NCI-H526 (cell line): ENCODE data around the gene FAM184A.

Experiments
- DNase-seq, 2 experiments: peaks; one replicate each; lab custom pipeline; 2025; lab: John Stamatoyannopoulos, UW

The FAM184A gene

DNA sequence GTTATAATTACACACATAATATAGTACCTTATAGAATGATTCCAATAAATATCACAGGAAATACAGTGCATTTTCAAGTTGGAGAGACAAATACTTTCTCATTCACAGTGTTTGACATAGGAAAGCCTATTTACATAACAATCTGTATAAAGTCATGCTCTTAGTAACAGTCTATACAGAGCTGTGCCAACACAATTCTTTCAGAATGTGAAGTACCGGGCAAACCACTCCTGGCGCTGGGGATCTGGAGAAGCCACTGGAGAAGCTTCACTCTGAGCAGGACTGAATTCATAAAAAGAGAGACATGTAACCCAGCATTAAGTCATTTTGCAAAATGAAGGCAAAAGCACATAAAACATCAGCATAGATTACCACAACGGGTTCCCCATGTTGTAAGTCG lies 118.6 kb downstream of the FAM184A start:
- no peak for DNase-seq

DNA sequence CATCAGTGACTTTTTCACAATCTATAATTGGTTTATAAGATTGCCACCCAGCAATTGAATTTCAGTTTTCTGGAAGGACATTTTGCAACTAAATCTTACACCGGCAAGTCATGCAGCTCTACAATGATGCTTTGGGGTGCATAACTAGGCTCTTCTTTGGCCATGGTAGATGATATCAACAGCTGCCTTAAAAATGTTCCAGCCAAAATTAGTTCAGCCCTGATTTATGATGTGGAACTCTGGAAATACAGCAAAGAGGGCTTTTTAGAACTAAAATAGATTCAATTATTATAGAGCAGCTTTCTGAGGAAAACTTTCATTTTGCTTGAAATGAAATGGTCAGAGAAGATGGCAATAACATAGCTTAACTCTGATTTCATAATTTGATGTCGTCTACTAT lies 125.1 kb downstream of the FAM184A start:
- no peak for DNase-seq

DNA sequence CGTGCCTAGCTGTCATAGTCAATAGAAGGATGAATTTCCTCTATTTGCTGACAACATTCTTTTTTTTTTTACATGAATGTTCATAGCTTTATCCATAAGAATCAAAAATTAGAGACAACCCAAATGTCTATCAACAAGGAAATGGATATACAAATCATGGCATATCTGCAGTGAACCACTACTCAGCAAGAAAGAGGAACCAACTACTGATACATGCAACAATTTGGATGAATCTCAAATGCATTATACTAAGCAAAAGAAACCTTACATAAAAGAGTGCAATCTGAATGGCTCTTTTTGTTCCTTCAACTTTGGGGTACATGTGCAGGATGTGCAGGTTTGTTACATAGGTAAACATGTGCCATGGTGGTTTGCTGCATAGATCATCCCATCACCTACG lies 125.8 kb downstream of the FAM184A start:
- no peak for DNase-seq

DNA sequence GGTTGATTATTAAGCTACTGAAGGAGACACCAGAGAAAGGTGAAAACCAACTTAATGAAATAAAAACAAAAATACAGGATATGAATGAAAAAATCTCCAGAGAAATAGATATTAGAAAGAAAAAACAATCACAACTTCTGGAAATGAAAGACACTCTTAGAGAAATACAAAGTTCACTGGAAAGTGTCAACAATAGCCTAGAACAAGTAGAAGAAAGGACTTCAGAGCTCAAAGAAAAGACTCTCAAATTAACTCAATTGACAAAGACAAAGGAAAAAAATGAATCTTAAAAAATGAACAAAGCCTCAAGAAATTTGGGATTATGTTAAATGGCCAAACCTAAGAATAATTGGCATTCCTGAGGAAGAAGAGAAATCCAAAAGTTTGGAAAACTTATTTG lies 133.2 kb downstream of the FAM184A start:
- no peak for DNase-seq

DNA sequence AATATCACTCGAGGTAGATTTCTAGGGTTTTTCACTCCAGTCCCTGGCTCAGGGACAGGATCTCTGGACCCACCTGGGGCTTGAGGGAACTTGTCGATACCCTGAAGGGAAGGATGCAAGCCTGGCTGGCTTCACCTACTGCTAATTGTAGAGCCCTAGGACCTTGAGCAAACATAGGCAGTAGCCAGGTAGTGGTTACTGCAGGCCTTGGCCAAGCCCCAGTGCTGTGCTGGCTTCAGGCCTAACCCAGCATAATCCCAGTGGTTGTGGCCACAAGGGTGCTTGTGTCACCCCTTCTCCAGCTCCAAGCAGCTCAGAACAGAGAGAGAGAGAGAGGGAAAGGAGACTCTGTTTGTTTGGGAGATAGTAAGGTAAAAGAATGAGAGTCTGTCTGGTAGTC lies 137.7 kb downstream of the FAM184A start:
- DNase-seq, result no peak

DNA sequence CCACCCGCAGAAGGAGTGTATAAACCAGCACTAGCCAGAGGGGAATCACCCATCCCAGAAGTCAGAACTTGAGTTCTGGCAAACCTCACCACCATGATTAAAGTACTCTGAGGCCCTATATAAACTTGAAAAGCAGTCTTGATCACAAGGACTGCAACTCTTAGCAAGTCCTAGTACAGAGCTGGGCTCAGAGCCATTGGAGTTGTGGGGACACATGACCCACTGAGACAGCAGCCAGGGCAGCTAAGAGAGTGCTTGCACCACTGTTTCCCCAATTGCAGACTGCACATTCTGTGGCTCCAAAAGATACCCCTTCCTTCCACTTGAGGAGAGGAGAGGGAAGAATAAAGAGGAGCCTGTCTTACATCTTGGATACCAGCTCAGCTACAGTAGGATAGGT lies 138.8 kb downstream of the FAM184A start:
- DNase-seq, result no peak

DNA sequence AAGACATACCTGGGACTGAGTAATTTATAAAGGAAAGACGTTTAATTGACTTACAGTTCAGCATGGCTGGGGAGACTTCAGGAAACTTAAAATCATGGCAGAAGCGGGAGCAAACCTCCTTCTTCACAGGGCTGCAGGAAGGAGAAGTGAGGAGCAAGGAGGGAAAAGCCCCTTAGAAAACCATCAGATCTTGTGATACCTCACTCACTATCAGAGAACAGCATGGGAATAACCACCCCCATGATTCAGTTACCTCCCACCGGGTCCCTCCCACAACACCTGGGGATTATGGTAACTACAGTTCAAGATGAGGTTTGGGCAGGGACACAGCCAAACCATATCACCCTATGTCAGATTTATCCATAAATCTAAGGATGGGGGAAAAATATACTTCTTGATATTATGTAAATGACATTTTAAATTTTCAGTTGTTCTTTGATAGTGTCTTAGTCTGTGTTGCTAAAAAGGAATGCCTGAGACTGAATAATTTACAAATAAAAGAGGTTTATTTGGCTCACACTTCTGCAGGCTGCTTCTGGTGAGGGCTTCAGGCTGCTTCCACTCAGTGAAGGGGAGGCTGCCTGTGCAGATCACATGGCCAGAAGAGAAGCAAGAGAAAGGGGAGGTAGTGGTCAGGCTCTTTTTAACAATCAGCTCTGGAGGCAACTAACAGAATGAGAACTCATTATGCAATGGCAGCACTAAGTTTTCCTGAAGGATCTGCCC lies 142.3 kb downstream of the FAM184A start:
- DNase-seq, result peak in 1 of 2 experiments; percentile 12

DNA sequence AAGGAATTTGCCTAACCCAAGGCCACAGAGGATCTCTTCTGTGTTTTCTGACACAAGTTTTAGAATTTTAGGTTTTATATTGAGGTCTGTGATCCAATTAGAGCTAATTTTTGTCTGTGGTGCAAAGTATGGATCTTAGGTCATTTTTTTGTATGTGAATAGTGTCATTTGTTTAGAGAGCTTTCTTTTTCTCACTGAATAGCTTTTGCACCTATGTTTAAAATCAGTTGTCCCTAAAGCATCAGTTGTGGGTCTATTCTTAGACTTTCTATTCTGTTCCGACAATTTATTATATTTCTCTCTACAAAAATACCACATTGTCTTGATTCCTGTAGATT lies 143.2 kb downstream of the FAM184A start:
- DNase-seq, result no peak

DNA sequence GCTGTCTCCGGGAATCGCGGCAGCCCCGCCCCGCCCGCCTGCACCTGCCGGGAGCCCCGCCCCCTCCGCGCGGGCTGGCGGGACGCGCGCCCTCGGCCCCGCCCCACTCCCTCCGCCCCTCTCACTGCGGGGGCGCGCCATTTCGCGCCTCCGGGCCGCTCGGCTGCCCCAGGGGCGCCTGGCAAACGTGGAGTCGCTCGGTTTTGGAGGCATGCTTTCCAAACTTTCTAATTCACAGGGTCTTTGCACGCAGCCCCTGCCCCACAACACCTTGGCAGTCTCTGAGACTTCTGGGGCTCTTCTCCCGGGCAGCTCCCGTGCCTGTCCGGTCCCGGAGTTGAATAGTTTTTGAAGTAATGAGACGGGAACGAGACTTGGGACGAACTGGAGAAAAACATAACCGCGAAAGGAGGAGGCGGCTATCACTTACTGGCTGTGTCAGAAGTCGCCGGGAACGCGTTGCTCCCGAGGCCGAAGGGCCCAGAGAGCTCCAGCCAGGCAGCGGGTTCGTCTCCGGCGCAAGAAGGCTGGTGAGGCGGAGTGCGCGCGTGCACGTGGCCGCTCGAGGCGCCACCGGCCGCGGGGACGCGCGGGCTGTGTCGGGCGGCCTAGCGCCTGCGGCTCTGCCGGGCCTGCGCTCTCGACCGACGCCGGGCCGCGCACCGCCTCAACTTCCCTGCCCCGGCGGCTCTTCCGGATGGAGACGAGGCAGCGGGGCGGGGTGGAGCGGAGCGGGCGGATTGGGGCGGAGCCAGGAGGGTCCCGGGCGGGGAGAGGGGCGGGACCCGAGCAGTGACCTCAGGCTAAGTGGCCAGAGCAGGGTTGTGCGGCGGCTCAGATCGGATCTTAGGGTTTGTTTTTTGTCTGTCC lies 143.8 kb downstream of the FAM184A start, which contains the start of gene MCM9:
Gene MCM9, minus strand, starts transcription at position 699 of the 870 bp plus-strand sequence. CDS start 3,436 bp downstream, outside the sequence.
- DNase-seq, result peak; percentile 72 to 96

DNA sequence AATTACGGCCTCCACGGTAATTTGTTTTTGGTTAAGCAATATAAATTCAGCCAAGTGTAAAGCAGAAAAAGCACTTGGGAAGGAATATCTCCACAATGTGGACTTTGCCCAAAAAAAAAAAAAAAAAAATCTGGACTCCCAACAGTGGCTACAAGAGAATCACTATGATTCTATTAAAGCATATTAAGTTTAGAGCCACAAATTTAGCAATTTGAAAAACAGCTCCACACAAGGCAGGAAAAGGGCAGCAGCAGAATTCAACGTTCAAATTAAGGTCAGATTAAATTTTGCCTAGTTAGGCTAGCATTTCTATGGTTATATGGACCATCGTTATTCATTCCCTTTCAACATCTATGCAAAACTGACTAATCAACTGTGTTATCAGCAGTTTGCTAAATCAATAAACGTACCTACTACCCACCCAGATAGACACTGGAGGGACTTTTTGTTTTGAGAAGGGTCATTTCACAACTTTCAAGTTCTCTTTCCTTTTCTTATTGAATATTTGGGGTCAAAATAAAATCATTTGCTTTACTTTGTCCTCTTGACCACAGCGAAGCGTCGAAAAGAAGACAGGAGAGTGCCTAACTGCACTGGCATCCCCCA lies 144.5 kb downstream of the FAM184A start:
- DNase-seq, result peak; percentile 27 to 48

DNA sequence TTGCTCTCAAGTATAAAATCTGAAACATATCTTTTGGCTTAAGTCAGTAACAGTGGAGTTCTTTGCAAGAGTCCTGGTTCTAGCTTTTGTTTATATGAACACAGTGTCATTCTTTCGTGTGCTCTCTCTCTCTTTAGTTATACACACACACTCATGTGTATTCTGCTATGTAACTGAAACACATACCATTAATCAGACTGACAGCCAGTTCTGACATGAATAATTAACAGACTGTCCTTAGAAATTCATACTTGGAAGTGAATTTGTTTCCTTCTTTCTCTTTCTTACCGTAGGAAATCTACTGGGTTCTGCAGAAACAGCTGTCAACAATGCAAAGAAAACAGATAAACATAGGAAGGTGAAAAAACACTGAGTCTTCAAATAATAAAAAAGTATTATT lies 146.0 kb downstream of the FAM184A start:
- DNase-seq, result no peak

DNA sequence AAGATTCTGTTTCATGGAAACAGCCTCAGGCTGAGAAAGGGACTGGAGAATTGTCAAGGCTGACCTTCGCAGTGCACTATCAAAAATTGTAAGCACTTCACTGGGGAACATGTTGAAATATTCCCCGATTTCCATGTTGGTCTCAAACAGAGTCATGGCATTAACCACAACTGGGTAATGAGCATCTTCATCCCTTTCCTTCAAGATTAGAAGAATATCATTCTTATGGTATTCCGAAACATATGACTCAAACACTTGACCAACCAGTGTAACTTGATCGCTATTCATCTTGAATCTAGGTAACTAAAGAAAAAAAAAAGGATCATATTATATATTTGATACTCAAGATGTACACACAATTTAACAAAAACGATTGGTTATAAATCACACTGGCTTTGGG lies 147.0 kb downstream of the FAM184A start:
- no peak for DNase-seq

DNA sequence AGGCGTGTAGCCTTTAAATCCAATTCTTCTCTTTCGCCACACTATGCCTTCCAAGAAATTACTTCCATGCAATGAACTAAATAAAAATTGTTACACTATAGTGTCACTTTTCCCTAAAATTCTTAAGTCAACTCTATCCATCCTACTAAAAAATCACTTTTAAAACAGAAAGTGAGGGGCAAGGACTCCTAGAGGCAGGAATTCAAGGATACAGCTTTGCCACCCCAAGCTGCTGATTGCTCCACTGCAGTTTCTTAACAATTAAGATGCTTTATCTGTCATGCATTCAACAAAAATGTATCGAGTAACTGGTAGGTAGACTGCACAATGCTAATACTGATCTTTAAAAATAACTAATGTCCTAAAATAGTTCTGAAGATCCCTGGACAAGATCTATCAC lies 147.8 kb downstream of the FAM184A start:
- no peak for DNase-seq

DNA sequence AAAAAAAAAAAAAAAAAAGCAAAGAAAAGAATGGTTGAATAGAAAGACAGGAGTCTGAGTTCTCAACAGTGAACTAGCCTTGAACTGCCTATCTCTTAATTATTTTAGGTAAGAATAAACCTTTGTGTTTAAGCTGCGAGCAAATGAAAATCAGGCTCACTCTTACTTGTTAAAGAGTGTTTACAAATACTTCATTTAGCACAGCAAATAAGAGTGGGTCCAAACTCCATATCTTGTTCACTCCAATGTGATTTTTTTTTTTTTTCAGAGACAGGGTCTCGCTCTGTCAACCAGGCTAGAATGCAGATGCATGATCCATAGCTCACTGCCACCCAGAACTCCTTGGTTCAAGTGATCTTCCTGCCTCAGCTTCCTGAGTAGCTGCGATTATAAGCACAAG lies 155.4 kb downstream of the FAM184A start:
- DNase-seq, result no peak

DNA sequence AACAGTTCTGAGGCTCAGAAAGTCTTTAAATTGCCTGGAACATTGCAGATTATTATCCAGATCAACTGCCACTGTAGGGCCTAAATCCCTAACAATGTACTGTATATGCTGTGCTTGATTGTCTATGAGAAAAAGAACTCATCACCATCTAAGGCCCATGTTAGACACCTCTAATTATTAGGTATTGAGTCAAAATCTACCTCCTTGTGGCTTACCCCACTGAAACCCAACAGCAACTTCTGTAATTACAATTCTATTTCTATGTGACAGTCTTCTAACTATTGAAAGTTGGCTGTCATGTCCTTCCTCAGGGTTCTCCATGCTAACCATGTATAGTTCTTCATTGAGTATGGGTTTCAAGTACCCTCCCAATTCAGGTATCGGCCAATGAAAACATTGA lies 157.4 kb downstream of the FAM184A start:
- no peak for DNase-seq

DNA sequence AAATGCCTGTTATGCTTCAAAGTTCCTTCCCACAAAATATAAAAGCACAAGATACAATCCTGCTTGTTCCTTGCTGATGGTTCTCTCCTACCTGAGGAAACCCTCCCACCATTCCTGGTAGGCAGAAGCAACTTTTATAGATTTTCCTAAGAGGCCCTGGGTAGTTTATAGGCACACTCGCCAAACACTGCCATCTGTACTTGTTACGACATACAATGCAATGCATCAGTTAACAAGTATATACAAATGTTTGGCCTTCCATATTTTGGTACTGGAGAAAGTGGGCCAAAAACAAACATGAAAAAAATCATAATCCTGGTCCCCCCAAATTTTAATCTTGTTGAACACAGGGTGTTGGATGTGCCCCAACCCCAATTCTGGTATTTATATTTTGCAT lies 160.1 kb downstream of the FAM184A start:
- DNase-seq, result no peak

DNA sequence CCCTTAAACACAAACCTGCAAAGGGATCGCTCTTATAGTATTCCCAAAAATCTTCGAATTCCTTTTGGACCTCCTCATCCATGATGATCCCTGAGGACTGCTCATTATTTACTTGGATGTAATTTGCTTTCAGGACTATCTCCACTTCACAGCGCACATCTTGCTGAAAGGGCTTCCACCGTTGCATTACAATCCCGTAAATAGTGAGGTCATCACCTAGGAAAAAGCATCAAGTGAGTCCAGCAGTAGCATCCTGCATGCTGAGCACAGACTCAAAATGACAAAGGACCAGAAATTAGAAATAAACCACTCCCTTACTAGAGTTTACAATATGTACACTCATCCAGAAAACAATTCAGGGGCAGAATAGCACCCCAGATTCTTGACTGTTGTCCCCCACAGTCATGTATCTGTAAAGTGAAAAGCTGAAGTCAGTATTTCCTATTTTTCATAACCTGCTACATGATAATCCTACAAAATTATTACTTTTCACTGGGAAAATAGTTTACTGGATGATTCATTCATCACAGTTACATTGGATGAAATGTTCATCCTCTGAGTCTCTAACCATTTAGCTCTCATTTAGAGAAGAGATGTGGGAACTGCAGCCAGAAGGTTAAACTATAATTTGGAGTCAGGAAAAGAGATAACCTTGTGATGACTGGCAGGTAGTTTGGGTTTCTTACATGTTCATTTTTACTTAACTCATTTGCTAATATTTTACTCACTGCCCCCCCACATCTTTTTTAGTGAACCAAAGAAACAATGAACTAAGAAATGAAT lies 160.7 kb downstream of the FAM184A start:
- DNase-seq, result no peak

DNA sequence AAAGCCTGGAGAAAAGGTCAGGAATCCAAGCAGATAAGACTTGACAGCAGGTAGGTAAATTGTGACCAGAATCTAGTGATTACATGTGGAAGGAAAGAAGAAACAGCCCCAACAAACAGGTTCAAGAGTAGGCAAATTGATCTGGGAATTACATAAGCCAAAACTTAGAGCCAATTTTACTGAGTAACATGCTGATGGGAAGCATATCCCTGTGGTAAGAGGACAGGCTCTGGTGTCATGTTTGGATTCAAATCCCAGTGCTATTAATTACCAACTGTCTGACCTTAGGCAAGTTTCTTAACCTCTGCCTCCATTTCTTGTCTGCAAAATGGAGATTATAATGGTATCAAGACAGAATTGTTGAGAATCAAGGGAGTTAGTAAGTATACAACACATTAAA lies 163.9 kb downstream of the FAM184A start:
- DNase-seq, result no peak

DNA sequence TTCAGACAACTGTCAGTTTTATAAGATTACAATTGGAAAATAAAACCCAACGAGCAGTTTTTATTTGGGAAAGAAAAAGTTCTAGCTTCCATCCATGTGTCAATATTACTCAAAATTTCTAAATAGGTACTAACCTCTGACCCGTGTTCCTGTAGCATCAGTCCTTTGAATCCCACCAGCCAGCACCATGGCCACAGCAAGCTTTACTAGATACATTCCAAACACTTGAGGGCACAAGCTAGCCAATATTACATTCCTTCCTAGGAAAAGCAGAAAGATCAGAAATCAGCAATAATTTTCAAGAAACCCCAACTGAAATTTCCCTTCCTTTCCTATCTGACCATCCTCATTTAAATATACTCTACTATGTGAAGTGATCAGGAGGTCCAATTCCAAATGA lies 165.3 kb downstream of the FAM184A start:
- DNase-seq, result no peak

DNA sequence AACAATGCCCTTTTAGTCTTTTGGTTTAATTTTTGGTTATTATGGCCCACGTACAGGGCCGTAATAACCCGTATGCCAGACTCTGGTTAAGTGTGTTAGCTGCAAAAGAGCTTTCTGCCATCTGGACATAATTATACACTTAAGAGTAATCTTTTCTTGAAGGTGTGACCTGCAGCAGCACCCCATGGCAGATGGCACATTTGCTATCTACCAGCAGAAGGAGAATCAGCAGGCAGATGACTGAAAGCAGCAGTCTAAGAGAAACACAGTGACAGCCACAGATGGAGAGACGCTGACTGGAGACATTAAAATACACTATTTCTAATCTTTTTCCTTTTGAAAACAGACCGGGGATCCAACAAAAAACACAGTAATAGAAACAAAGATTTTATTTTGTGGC lies 165.8 kb downstream of the FAM184A start:
- DNase-seq, result no peak
